ENCODE data around the gene NDUFA7.
"Not testable (repeated sequence)": the region's sequence is repeated elsewhere in the genome, so short reads cannot be mapped to it uniquely, and the experiment has no call there.

DNA sequence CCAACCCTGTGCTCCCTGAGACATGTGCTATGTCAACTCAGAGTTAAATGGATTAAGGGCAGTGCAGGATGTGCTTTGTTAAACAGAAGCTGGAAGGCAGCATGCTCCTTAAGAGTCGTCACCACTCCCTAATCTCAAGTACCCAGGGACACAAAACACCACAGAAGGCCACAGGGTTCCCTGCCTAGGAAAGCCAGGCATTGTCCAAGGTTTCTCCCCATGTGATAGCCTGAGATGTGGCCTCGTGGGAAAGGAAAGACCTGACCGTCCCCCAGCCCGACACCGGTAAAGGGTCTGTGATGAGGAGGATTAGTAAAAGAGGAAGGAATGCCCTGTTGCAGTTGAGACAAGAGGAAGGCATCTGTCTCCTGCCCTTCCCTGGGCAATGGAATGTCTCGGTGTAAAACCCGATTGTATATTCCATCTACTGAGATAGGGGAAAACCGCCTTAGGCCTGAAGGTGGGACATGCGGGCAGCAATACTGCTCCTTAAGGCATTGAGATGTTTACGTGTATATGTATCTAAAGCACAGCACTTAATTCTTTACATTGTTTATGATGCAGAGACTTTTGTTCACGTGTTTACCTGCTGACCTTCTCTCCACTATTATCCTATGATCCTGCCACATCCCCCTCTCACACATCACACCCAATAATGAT is 6.1 kb downstream of the NDUFA7 start:
- TF ChIP-seq, protein P1, sequence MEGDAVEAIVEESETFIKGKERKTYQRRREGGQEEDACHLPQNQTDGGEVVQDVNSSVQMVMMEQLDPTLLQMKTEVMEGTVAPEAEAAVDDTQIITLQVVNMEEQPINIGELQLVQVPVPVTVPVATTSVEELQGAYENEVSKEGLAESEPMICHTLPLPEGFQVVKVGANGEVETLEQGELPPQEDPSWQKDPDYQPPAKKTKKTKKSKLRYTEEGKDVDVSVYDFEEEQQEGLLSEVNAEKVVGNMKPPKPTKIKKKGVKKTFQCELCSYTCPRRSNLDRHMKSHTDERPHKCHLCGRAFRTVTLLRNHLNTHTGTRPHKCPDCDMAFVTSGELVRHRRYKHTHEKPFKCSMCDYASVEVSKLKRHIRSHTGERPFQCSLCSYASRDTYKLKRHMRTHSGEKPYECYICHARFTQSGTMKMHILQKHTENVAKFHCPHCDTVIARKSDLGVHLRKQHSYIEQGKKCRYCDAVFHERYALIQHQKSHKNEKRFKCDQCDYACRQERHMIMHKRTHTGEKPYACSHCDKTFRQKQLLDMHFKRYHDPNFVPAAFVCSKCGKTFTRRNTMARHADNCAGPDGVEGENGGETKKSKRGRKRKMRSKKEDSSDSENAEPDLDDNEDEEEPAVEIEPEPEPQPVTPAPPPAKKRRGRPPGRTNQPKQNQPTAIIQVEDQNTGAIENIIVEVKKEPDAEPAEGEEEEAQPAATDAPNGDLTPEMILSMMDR (IDR thresholded peaks at IDR 0.05), result not testable (repeated sequence)
- not testable (repeated sequence) for TF ChIP-seq POLR2A (IDR thresholded peaks at IDR 0.05)

Measured in Peyer's patch (tissue), 4 donors.